H1 (cell line): Measurements from ENCODE around the gene IL1RL1. TPM values are rescaled to one million over a fixed set of nuclear protein-coding genes. Genes with fewer than 3 reads are reported as not detected.

ENCODE experiments used
- CTCF ChIA-PET: fragments of 300-600 bp; sonication (Branson Sonifier 250); formaldehyde crosslinking; loops from one replicate; lab custom pipeline; 2021; ENCODE audit not compliant: partially characterized antibody; lab: Charles Lee
- POLR2A ChIA-PET: fragments of 300-600 bp; sonication (Branson Sonifier 250); formaldehyde crosslinking; loops from one replicate; lab custom pipeline; 2021; ENCODE audit warnings: inconsistent platforms; ENCODE audit not compliant: partially characterized antibody; lab: Charles Lee
- DNase-seq, 2 experiments: peaks; one replicate each; pipeline versions ENCODE4 v3.0.0 to v3.0.0-alpha.2; 2010 to 2022; ENCODE audit warnings: low spot score in 2 of 2, low read depth in 1 of 2, mixed read lengths in 1 of 2
- FAIRE-seq: peaks from 2 replicates; lab custom pipeline; 2011; peaks lifted over from hg19 to GRCh38; lab: Jason Lieb, UNC
- H2AFZ ChIP-seq: 2 replicates; pipeline ENCODE4 v1.8.1; 2012; ENCODE audit warnings: low read length, inconsistent platforms
- H2AK5ac ChIP-seq: 2 replicates; pipeline ENCODE4 v1.6.1; 2013; ENCODE audit warnings: low read depth, low read length
- H2BK120ac ChIP-seq: replicated peaks from 2 replicates; pipeline ENCODE3; 2013; ENCODE audit warnings: low read depth, low read length, inconsistent platforms
- H2BK12ac ChIP-seq: 2 replicates; pipeline ENCODE4 v1.6.1; 2013; ENCODE audit warnings: low read depth, low read length
- H2BK15ac ChIP-seq: 2 replicates; pipeline ENCODE4 v1.6.1; 2013; ENCODE audit warnings: low read length
- H2BK20ac ChIP-seq: 2 replicates; pipeline ENCODE4 v1.6.1; 2013; ENCODE audit warnings: low read length
- H2BK5ac ChIP-seq: 2 replicates; pipeline ENCODE4 v1.6.1; 2013; ENCODE audit warnings: low read depth, low read length
- H3K14ac ChIP-seq: 2 replicates; pipeline ENCODE4 v1.6.1; 2013; ENCODE audit warnings: inconsistent platforms; ENCODE audit not compliant: insufficient read length
- H3K18ac ChIP-seq: 2 replicates; pipeline ENCODE4 v1.6.1; 2013; ENCODE audit warnings: low read length; ENCODE audit errors: extremely low read depth
- H3K23ac ChIP-seq: 2 replicates; pipeline ENCODE4 v1.6.1; 2013; ENCODE audit warnings: inconsistent platforms; ENCODE audit not compliant: insufficient read length
- H3K23me2 ChIP-seq: 2 replicates; pipeline ENCODE4 v1.6.1; 2013; ENCODE audit warnings: low read depth, low read length
- H3K27ac ChIP-seq: 2 replicates; pipeline ENCODE4 v1.6.1; 2011; ENCODE audit warnings: low read depth, low read length, inconsistent platforms
- H3K27me3 ChIP-seq, 4 experiments: replicated peaks in 1 of 4; 1 replicate in 1 of 4; 2 replicates in 3 of 4; pipeline versions ENCODE4 v1.6.1 to v1.8.1; 2011 to 2013; ENCODE audit warnings: low read length in 3 of 4, mild to moderate bottlenecking in 3 of 4, inconsistent platforms in 2 of 4, mixed read lengths in 2 of 4, moderate library complexity in 1 of 4; ENCODE audit not compliant: control insufficient read depth in 3 of 4, insufficient read depth in 3 of 4; ENCODE audit errors: extremely low read depth in 1 of 4
- H3K36me3 ChIP-seq, 4 experiments: 2 replicates each; pipeline versions ENCODE4 v1.6.1 to v1.8.1; 2011 to 2013; ENCODE audit warnings: mild to moderate bottlenecking in 4 of 4, low read length in 3 of 4, moderate library complexity in 2 of 4, control low read depth in 1 of 4, inconsistent platforms in 1 of 4; ENCODE audit not compliant: insufficient read depth in 4 of 4, control insufficient read depth in 2 of 4
- H3K4ac ChIP-seq: replicated peaks from 2 replicates; pipeline ENCODE3; 2013; ENCODE audit warnings: low read length, low read depth, mixed read lengths, inconsistent platforms; ENCODE audit not compliant: insufficient read length
- H3K4me1 ChIP-seq, 4 experiments: replicated peaks in 1 of 4; 1 replicate in 1 of 4; 2 replicates in 3 of 4; pipeline versions ENCODE4 v1.6.1 to v1.8.1; 2011 to 2013; ENCODE audit warnings: low read length in 3 of 4, inconsistent platforms in 2 of 4, mixed read lengths in 1 of 4; ENCODE audit not compliant: insufficient read depth in 4 of 4, control insufficient read depth in 3 of 4
- H3K4me2 ChIP-seq, 2 experiments: 2 replicates each; pipeline versions ENCODE4 v1.6.1 to v1.8.1; 2011 to 2013; ENCODE audit warnings: low read depth in 2 of 2, low read length in 2 of 2, control low read depth in 1 of 2, inconsistent platforms in 1 of 2, mild to moderate bottlenecking in 1 of 2; ENCODE audit not compliant: insufficient read depth in 1 of 2
- H3K4me3 ChIP-seq, 4 experiments: fragments of 200-600, 300-600 bp in 1 of 4; sonication (generic), shearing (Covaris generic), sonication (Bioruptor Twin) in 1 of 4; 2 replicates each; pipeline versions ENCODE4 v1.5.1 to v1.8.1; 2011 to 2016; ENCODE audit warnings: low read length in 4 of 4, low read depth in 3 of 4, control low read depth in 2 of 4, inconsistent platforms in 2 of 4, mild to moderate bottlenecking in 2 of 4, mixed read lengths in 1 of 4, moderate library complexity in 1 of 4; ENCODE audit not compliant: insufficient read depth in 2 of 4; ENCODE audit errors: extremely low read depth in 1 of 4
- H3K56ac ChIP-seq: replicated peaks from 2 replicates; pipeline ENCODE3; 2013; ENCODE audit warnings: low read depth, mild to moderate bottlenecking, mixed read lengths, low read length, inconsistent platforms; ENCODE audit not compliant: insufficient read length
- H3K79me1 ChIP-seq: 2 replicates; pipeline ENCODE4 v1.6.1; 2013; ENCODE audit warnings: low read depth, low read length, control low read depth
- H3K79me2 ChIP-seq, 2 experiments: 2 replicates each; pipeline versions ENCODE4 v1.6.1 to v1.8.1; 2012 to 2013; ENCODE audit warnings: low read length in 2 of 2, mild to moderate bottlenecking in 2 of 2, inconsistent platforms in 1 of 2; ENCODE audit not compliant: insufficient read depth in 2 of 2, control insufficient read depth in 1 of 2
- H3K9ac ChIP-seq, 4 experiments: replicated peaks in 1 of 4; 1 replicate in 1 of 4; 2 replicates in 3 of 4; pipeline versions ENCODE4 v1.6.1 to v1.8.1; 2011 to 2013; ENCODE audit warnings: low read depth in 3 of 4, low read length in 3 of 4, control low read depth in 2 of 4, mild to moderate bottlenecking in 2 of 4, moderate library complexity in 2 of 4, inconsistent platforms in 1 of 4; ENCODE audit errors: extremely low read depth in 1 of 4
- H3K9me3 ChIP-seq, 2 experiments: 2 replicates each; pipeline versions ENCODE4 v1.6.1 to v1.8.1; 2012 to 2013; ENCODE audit warnings: mild to moderate bottlenecking in 2 of 2, moderate library complexity in 2 of 2, control low read depth in 1 of 2, inconsistent platforms in 1 of 2, low read depth in 1 of 2, low read length in 1 of 2, mixed read lengths in 1 of 2; ENCODE audit not compliant: insufficient read depth in 2 of 2
- H4K20me1 ChIP-seq, 2 experiments: replicated peaks in 1 of 2; 2 replicates each; pipeline versions ENCODE3 to v1.8.1; 2011 to 2013; ENCODE audit warnings: inconsistent platforms in 2 of 2, low read length in 2 of 2, mild to moderate bottlenecking in 1 of 2; ENCODE audit not compliant: insufficient read depth in 2 of 2, control insufficient read depth in 1 of 2
- H4K5ac ChIP-seq: 2 replicates; pipeline ENCODE4 v1.6.1; 2013; ENCODE audit warnings: low read length, low read depth, mixed read lengths, inconsistent platforms; ENCODE audit not compliant: insufficient read length
- H4K8ac ChIP-seq: 2 replicates; pipeline ENCODE4 v1.8.0; 2013; ENCODE audit warnings: mild to moderate bottlenecking, moderate library complexity, low read length, inconsistent platforms; ENCODE audit not compliant: insufficient read depth; ENCODE audit errors: extremely low read depth
- H4K91ac ChIP-seq: replicated peaks from 2 replicates; pipeline ENCODE3; 2013; ENCODE audit warnings: low read length, mixed read lengths, inconsistent platforms; ENCODE audit not compliant: insufficient read length
- BRCA1 ChIP-seq: IDR thresholded peaks from 2 replicates; pipeline ENCODE4 v1.6.1; 2012; ENCODE audit warnings: low read depth, low read length, improper control_type of control experiment
- CBX5 ChIP-seq: fragments of 300-800, 300-1000 bp; sonication (generic); IDR thresholded peaks from 2 replicates; pipeline ENCODE4 v1.7.1; 2016; ENCODE audit warnings: antibody characterized with exemption, low read length, low read depth
- NANOG ChIP-seq: IDR thresholded peaks from 2 replicates; pipeline ENCODE4 v1.6.1; 2011; ENCODE audit warnings: low read length, low read depth, mild to moderate bottlenecking, inconsistent platforms; ENCODE audit not compliant: insufficient read depth, poor library complexity, severe bottlenecking
- POLR2A ChIP-seq, 2 experiments: IDR thresholded peaks; 1 replicate in 1 of 2; 2 replicates in 1 of 2; pipeline ENCODE4 v1.6.1; 2011; ENCODE audit warnings: low read depth in 2 of 2, low read length in 2 of 2, mild to moderate bottlenecking in 2 of 2; ENCODE audit errors: control extremely low read depth in 1 of 2
- POLR2AphosphoS5 ChIP-seq: IDR thresholded peaks from 2 replicates; pipeline ENCODE4 v1.6.1; 2011; ENCODE audit warnings: low read depth, low read length
- SIRT6 ChIP-seq: IDR thresholded peaks from one replicate; pipeline ENCODE4 v1.7.1; 2012; ENCODE audit warnings: low read length, inconsistent platforms
- SRF ChIP-seq: IDR thresholded peaks from 2 replicates; pipeline ENCODE4 v1.6.1; 2011; ENCODE audit warnings: mild to moderate bottlenecking, low read depth, low read length, moderate library complexity
- WGBS, 2 experiments: shearing (Covaris generic) in 1 of 2; methylation state at CpG; one replicate each; pipeline versions ENCODE4 v1.1.6 to v1.1.7; 2013 to 2015; ENCODE audit warnings: low lambda C conversion rate in 2 of 2, mixed read lengths in 2 of 2, inconsistent platforms in 1 of 2, low coverage in 1 of 2, missing lambda C conversion rate in 1 of 2; ENCODE audit not compliant: insufficient replicate concordance in 2 of 2, insufficient coverage in 1 of 2, insufficient read length in 1 of 2; ENCODE audit errors: extremely low coverage in 1 of 2, missing lambda C conversion rate in 1 of 2; 5-methylcytosine and 5-hydroxymethylcytosine counted together
- polyA plus RNA-seq, 7 experiments: library from polyadenylated mRNA; depleted of rRNA in 3 of 7; stranded (reverse) in 5 of 7; unstranded in 2 of 7; fragments of >200 nt in 5 of 7; fragments of 200-250 nt in 2 of 7; gene quantifications; 1 replicate in 5 of 7; 2 replicates in 1 of 7; 4 replicates in 1 of 7; pipeline versions ENCODE4 v1.2.1 to v1.2.3, GENCODE V29; 2011 to 2013; ENCODE audit warnings: missing spikeins in 2 of 7, mixed read lengths in 2 of 7
- total RNA-seq: library from RNA; stranded (reverse); fragmentation: NEBNext Ultra II Directional; extraction: Animal tissue kit (Norgen Biotek cat#: 25700); gene quantifications from 2 replicates; pipeline ENCODE4 v1.2.1, GENCODE V29; 2021

The IL1RL1 gene
- total and polyA plus RNA-seq, 2 of the 8 experiments (the other 6 are each of a cell fraction or from before 2014, with no cell fraction given), result not detected

GRCh38 chr2:102387763-102388546, 76.6 kb downstream of the IL1RL1 start:
- no peak overlapping the region for H2AK5ac ChIP-seq
- H4K8ac ChIP-seq, result no peak overlapping the region
- no peak overlapping the region for H3K18ac ChIP-seq
- DNase-seq, result no peak
- H3K23ac ChIP-seq, result no peak overlapping the region
- H2BK5ac ChIP-seq, result no peak overlapping the region
- H3K4ac ChIP-seq, result no peak overlapping the region
- H3K9me3 ChIP-seq, result peaks cover 5% of the 10 kb centered on the region in 2 experiments; a peak in 1 of 4 replicates
- no peak overlapping the region for H3K4me3 ChIP-seq
- H3K56ac ChIP-seq, result no peak overlapping the region
- H3K79me1 ChIP-seq, result no peaks in the 10 kb centered on the region
- no peaks in the 10 kb centered on the region for H3K79me2 ChIP-seq
- no peak overlapping the region for H2BK120ac ChIP-seq
- H3K23me2 ChIP-seq, result no peaks in the 10 kb centered on the region; the same call in 1 of the 2 replicates
- no peak overlapping the region for H2BK15ac ChIP-seq
- no peak overlapping the region for H3K9ac ChIP-seq
- POLR2A ChIA-PET, result no interaction called here
- no peaks in the 10 kb centered on the region; a peak in 1 of 8 replicates for H3K36me3 ChIP-seq
- H2BK12ac ChIP-seq, result no peak overlapping the region
- TF ChIP-seq POLR2AphosphoS5 (no peak), SRF (no peak), POLR2A (IDR thresholded peaks at IDR 0.05; ENCODE audit: control extremely low read depth in 1 of 2, low read depth in 2 of 2, low read length in 2 of 2) (no peak), SIRT6 (no peak), NANOG (no peak), CBX5 (no peak), BRCA1 (no peak)
- WGBS, 2 experiments, result 88% methylated on average over 7 of the region's 7 CpGs; no CpG with 5 or more reads in 1 of the 2 experiments
- H3K27ac ChIP-seq, result no peak overlapping the region
- FAIRE-seq, result no peak
- H4K91ac ChIP-seq, result no peak overlapping the region
- H3K4me2 ChIP-seq, result no peak overlapping the region
- H3K14ac ChIP-seq, result no peak overlapping the region
- H2BK20ac ChIP-seq, result no peak overlapping the region
- CTCF ChIA-PET, result interaction anchor here (1.6 kb wide), 1 partner anchor 32 kb away, joined by 5 read pairs; the partner anchor contains the start of gene IL18R1
- no peaks in the 10 kb centered on the region for H4K20me1 ChIP-seq
- H4K5ac ChIP-seq, result no peak overlapping the region
- no peaks in the 10 kb centered on the region for H3K27me3 ChIP-seq
- H3K4me1 ChIP-seq, result no peaks in the 10 kb centered on the region
- H2AFZ ChIP-seq, result no peak overlapping the region
